ENCODE results near the gene UBQLN4.

Gene UBQLN4

GRCh38 chr1:155999964-156000363 is 53.6 kb downstream of the UBQLN4 start:
- no peaks in the 10 kb centered on the region for H3K27me3 ChIP-seq (replicated peaks; ENCODE audit: control insufficient read depth, insufficient read depth, low read length)
- no peaks in the 10 kb centered on the region for H3K36me3 ChIP-seq (ENCODE audit: control insufficient read depth, insufficient read depth, low read length)
- H3K4me3 ChIP-seq (replicated peaks; ENCODE audit: low read depth, low read length), result no peak overlapping the region
- TF ChIP-seq, protein P1, sequence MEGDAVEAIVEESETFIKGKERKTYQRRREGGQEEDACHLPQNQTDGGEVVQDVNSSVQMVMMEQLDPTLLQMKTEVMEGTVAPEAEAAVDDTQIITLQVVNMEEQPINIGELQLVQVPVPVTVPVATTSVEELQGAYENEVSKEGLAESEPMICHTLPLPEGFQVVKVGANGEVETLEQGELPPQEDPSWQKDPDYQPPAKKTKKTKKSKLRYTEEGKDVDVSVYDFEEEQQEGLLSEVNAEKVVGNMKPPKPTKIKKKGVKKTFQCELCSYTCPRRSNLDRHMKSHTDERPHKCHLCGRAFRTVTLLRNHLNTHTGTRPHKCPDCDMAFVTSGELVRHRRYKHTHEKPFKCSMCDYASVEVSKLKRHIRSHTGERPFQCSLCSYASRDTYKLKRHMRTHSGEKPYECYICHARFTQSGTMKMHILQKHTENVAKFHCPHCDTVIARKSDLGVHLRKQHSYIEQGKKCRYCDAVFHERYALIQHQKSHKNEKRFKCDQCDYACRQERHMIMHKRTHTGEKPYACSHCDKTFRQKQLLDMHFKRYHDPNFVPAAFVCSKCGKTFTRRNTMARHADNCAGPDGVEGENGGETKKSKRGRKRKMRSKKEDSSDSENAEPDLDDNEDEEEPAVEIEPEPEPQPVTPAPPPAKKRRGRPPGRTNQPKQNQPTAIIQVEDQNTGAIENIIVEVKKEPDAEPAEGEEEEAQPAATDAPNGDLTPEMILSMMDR (IDR thresholded peaks at IDR 0.05; ENCODE audit: insufficient read depth, low read length, poor library complexity, severe bottlenecking), result no peak
- no peak for DNase-seq (ENCODE audit: extremely low read depth, insufficient read length)

- no peak overlapping the region for H3K4me3 ChIP-seq (replicated peaks; ENCODE audit: low read depth, low read length)
- TF ChIP-seq, protein P1 (IDR thresholded peaks at IDR 0.05; ENCODE audit: insufficient read depth, low read length, poor library complexity, severe bottlenecking), result no peak
- no peaks in the 10 kb centered on the region for H3K27me3 ChIP-seq (replicated peaks; ENCODE audit: control insufficient read depth, insufficient read depth, low read length)
- no peaks in the 10 kb centered on the region for H3K36me3 ChIP-seq (ENCODE audit: control insufficient read depth, insufficient read depth, low read length)
- DNase-seq (ENCODE audit: extremely low read depth, insufficient read length), result no peak
Observed at GRCh38 chr1:155996166-155996565, 57.4 kb downstream of the UBQLN4 start.

DNA sequence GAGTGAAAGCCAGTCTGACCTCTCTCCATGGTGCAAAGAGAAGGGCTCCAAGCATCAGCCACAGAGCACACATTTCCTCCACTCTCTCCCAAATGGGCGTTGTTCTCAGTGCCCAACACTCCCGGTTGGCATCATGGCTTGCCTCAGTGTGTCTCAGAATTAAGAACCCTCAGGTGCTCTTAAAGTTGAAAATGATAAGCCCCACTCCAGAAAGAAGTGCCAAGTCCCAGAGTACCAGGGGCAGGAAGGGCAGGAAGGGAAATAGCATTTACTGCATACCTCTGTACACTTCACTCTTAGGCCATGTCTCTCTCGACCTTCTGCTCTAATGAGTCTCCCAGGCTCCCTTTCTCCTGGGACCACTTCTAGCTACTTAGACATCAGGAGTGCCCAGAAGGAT is 60.0 kb downstream of the UBQLN4 start:
- TF ChIP-seq, protein P1 (IDR thresholded peaks at IDR 0.05; ENCODE audit: insufficient read depth, low read length, poor library complexity, severe bottlenecking), result no peak
- H3K27me3 ChIP-seq (replicated peaks; ENCODE audit: control insufficient read depth, insufficient read depth, low read length), result no peaks in the 10 kb centered on the region
- DNase-seq (ENCODE audit: extremely low read depth, insufficient read length), result no peak
- H3K36me3 ChIP-seq (ENCODE audit: control insufficient read depth, insufficient read depth, low read length), result no peaks in the 10 kb centered on the region
- no peak overlapping the region for H3K4me3 ChIP-seq (replicated peaks; ENCODE audit: low read depth, low read length)

- TF ChIP-seq, protein P1 (IDR thresholded peaks at IDR 0.05; ENCODE audit: insufficient read depth, low read length, poor library complexity, severe bottlenecking), result no peak
- no peaks in the 10 kb centered on the region for H3K36me3 ChIP-seq (ENCODE audit: control insufficient read depth, insufficient read depth, low read length)
- no peak overlapping the region for H3K4me3 ChIP-seq (replicated peaks; ENCODE audit: low read depth, low read length)
- no peaks in the 10 kb centered on the region for H3K27me3 ChIP-seq (replicated peaks; ENCODE audit: control insufficient read depth, insufficient read depth, low read length)
- no peak for DNase-seq (ENCODE audit: extremely low read depth, insufficient read length)
Observed at GRCh38 chr1:155990005-155990739, 63.4 kb downstream of the UBQLN4 start.

- H3K27me3 ChIP-seq (replicated peaks; ENCODE audit: control insufficient read depth, insufficient read depth, low read length), result no peaks in the 10 kb centered on the region
- TF ChIP-seq, protein P1 (IDR thresholded peaks at IDR 0.05; ENCODE audit: insufficient read depth, low read length, poor library complexity, severe bottlenecking), result peak; percentile 97
Observed at GRCh38 chr1:155989242-155990004, 64.2 kb downstream of the UBQLN4 start.

More at GRCh38 chr1:155989242-155990004, 64.2 kb downstream of the UBQLN4 start:
- no peak overlapping the region for H3K4me3 ChIP-seq (replicated peaks; ENCODE audit: low read depth, low read length)
- peak; percentile 79 for DNase-seq (ENCODE audit: extremely low read depth, insufficient read length)
- H3K36me3 ChIP-seq (ENCODE audit: control insufficient read depth, insufficient read depth, low read length), result no peaks in the 10 kb centered on the region

Data from GM06990 (cell line).